ENCODE data around the gene CTNNA3. TPM values are rescaled to one million over a fixed set of nuclear protein-coding genes. Genes with fewer than 3 reads are reported as not detected.
"Not testable (repeated sequence)": the region's sequence is repeated elsewhere in the genome, so short reads cannot be mapped to it uniquely, and the experiment has no call there.

Gene CTNNA3
- total RNA-seq, 1 experiment from 2014 or later, result not detected

- DNase-seq (ENCODE audit: low read depth), result no peak
These were observed 438.4 kb downstream of the CTNNA3 start for GRCh38 chr10:67257427-67258144.

GRCh38 chr10:67257018-67257417 is 439.0 kb downstream of the CTNNA3 start:
- DNase-seq (ENCODE audit: low read depth), result no peak

- DNase-seq (ENCODE audit: low read depth), result no peak
These were observed 445.3 kb downstream of the CTNNA3 start for GRCh38 chr10:67250686-67251085.

- DNase-seq (ENCODE audit: low read depth), result no peak
These were observed 449.9 kb downstream of the CTNNA3 start for GRCh38 chr10:67246066-67246555.

- DNase-seq (ENCODE audit: low read depth), result no peak
These were observed 453.5 kb downstream of the CTNNA3 start for GRCh38 chr10:67242528-67242927.

GRCh38 chr10:67241451-67241850 is 454.5 kb downstream of the CTNNA3 start:
- DNase-seq (ENCODE audit: low read depth), result no peak

DNA sequence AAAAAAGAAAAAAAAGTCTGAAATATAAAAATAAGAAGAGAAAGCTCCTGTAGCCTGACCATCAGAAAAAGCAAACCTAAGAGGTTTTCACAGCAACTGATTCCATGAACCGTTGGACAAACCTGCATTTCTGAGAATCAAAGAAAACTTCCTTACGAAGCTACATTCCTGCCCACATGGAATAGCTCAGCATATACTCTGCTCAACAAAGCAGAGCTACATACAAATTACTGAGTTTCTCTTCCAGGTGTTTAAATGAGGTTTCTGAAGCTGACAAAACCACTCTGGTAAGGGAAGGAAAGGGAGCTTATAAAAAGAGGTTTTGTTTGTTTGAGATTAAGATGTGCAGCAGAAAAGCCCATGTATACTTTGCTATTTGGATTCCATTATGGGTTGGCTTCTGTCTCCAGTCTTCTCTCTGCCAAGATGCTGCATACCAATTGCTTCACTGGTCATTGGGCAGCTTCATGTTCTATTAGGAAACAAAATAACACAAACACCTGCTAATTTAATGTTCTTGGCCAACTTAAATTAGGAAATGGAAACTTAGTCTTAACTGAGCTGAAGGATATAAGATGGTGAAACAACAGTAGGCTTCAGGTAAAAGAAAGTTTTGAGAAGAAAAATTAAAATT is 456.0 kb downstream of the CTNNA3 start:
- DNase-seq (ENCODE audit: low read depth), result no peak

DNA sequence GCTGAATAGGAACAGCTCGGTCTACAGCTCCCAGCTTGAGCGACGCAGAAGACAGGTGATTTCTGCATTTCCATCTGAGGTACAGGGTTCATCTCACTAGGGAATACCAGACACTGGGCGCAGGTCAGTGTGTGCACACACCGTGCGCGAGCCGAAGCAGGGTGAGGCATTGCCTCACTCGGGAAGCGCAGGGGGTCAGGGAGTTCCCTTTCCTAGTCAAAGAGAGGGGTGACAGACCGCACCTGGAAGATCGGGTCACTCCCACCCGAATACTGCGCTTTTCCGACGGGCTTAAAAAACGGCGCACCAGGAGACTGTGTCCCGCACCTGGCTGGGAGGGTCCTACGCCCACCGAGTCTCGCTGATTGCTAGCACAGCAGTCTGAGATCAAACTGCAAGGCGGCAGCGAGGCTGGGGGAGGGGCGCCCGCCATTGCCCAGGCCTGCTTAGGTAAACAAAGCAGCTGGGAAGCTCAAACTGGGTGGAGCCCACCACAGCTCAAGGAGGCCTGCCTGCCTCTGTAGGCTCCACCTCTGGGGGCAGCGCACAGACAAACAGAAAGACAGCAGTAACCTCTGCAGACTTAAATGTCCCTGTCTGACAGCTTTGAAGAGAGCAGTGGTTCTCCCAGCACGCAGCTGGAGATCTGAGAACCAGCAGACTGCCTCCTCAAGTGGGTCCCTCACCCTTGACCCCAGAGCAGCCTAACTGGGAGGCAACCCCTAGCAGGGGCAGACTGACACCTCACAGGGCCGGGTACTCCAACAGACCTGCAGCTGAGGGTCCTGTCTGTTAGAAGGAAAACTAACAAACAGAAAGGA is 465.1 kb downstream of the CTNNA3 start:
- DNase-seq (ENCODE audit: low read depth), result not testable (repeated sequence)

- DNase-seq (ENCODE audit: low read depth), result no peak
These were observed 470.8 kb downstream of the CTNNA3 start for GRCh38 chr10:67225226-67225625.

DNA sequence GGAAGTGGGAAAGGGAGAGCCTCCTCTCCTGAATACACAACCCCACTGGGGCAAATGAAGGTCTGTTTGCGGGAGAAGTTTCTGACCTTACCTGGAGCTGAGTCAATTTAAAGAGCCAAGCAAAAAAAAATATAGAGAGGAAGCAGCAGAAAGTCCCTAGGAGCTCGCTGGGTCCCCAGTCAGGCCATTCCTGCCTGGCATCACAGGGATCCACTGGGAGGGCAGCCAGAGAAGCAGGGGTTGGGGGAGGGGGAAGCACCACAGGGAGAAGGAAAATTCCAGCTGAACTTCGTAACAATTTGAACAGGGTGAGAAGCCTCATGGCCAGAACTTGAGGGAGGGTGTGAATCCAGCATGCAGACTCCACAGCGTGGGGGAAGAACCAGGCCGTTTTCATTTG is 471.4 kb downstream of the CTNNA3 start:
- no peak for DNase-seq (ENCODE audit: low read depth)

- no peak for DNase-seq (ENCODE audit: low read depth)
These were observed 473.1 kb downstream of the CTNNA3 start for GRCh38 chr10:67222934-67223333.

DNA sequence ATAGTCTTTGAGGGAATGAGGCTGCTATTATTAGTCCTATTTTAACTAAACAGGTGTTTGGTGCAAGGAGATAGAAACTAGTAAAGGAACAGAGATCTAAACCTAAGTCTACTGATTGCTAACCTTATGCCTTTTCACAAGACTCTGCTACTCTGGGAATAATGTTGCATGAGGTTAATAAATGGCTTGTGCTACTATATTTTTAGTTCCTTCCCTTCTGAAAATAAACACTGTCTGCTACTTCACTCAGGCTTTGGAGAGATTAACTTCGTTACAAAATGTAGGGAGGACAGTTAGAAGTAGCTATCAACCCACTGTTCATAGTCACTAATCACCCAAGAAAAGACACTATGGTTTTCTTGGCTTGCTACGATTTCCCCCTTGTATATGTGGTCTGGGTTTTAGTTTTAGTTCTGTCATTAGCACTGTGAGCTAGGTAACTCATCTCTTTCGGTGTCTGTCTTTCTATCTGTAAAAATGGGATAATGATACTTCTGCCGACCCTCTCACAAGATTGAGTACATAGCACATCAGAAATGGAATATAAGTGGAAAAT is 474.0 kb downstream of the CTNNA3 start:
- DNase-seq (ENCODE audit: low read depth), result no peak

GRCh38 chr10:67211680-67212079 is 484.3 kb downstream of the CTNNA3 start:
- DNase-seq (ENCODE audit: low read depth), result no peak

DNA sequence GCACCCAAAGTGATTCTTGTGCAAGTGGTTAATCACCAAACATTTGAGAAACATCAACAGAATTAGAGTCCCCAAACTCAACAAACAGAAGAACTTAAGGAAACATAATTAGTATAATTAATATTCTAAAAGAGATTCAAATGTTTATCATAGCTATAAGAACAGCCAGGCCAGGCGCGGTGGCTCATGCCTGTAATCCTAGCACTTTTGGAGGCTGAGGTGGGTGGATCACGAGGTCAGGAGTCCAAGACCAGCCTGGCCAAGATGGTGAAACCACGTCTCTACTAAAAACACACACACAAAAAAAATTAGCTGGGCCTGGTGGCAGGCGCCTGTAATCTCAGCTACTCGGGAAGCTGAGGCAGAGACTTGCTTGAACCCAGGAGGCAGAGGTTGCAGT is 488.1 kb downstream of the CTNNA3 start:
- not testable (repeated sequence) for DNase-seq (ENCODE audit: low read depth)

- DNase-seq (ENCODE audit: low read depth), result peak; percentile 15
These were observed 495.0 kb downstream of the CTNNA3 start for GRCh38 chr10:67200913-67201564.

DNA sequence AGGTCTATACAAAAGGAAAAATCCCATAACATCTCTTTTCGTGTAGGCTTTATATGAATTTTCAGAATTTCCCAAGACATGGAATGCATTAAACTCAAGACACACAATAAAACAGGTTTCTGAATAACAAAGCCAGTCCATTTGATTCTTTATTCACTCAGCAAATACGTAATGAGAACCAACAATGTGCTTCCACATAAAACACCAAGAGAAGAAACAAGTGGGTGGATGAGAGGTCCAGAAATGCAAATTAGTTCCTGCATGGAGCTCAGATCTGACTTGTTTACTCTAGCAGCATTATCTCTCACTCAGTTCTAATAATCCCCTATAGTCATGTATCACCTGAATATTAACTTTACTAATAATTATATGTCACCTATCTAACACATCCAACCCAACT is 520.6 kb downstream of the CTNNA3 start:
- no peak for DNase-seq (ENCODE audit: low read depth)

GRCh38 chr10:67173787-67174186 is 522.2 kb downstream of the CTNNA3 start:
- DNase-seq (ENCODE audit: low read depth), result no peak

- DNase-seq (ENCODE audit: low read depth), result no peak
These were observed 524.0 kb downstream of the CTNNA3 start for GRCh38 chr10:67171970-67172369.

- DNase-seq (ENCODE audit: low read depth), result no peak
These were observed 539.8 kb downstream of the CTNNA3 start for GRCh38 chr10:67156239-67156638.

DNA sequence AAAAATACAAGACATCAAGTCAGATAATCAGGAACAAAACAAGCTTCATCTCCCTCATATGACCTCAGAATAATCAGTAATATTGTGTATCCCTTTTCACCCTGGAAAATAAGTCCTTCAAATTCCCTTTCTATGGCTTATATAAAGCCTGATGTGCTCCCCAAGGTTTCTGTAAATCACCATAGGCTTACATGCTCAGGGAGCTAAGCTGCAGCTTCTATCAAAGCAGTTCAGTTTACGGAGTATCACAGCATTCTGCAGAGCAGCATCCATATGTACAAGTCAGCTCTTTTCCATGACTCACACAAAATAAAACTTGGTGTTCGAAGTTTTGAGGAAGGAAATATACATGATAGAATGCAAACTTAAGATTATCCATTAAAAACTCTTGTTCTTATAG is 544.5 kb downstream of the CTNNA3 start:
- no peak for DNase-seq (ENCODE audit: low read depth)

- no peak for DNase-seq (ENCODE audit: low read depth)
These were observed 551.5 kb downstream of the CTNNA3 start for GRCh38 chr10:67144530-67144929.
